ENCODE data around the gene ARL15.

DNA sequence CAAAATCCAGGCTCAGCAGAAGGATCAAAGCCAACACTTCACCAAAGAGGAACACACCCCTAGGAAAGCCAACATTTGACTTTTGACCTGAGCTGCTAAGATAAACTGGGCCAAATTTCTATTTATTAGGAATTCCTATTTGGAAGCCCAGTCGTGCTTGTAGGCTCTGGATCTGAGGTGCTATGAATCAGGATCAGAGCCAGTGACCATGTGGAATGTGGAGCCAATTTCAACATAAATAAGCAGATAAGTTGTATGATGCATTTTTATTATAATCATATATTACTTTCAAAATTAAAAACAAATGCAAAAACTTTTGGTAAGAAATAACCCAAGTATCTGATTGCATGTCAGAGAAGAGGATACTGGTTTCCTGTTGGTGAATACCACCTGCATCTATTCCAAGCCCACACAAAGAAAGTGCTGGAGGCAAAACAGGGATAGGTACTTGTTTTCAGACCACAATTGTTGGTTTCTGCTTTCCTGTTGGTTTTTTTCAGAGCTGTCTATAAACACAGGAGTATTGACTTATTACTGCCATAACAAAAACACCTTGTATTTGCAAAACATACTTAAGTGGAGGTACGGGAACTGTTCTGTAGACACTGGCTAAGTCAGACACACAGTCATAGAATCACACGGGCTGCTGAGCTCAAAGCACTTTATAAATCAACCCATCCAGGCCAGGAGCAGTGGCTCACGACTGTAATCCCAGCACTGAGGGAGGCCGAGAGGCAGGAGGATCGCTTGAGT lies 52.8 kb downstream of the ARL15 start:
- TF ChIP-seq GATA2 (IDR thresholded peaks at IDR 0.05; ENCODE audit: low read depth, low read length) (no peak), GATA3 (IDR thresholded peaks at IDR 0.05; ENCODE audit: low read depth, low read length) (no peak)

All from SH-SY5Y (cell line).